Measurements from ENCODE around the gene PLCH1.

DNA sequence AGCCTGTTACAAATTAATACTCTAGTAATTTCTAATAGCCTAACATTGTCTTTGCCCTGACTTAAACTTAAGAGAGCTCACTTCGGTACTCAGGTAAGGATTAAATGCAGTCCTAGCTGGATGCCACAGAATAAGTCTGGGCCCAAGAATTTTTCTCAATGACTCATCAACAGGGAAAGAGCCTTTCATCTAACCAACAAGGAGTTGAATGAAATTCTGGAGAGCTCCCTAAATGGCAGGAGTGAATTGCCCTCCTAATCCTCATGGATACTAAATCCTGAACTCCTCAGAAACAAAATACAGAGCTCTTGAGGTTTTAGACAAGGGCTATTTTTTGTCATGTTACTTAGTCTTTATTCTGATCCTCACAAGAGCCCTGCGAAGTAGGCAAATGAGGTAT is 159.5 kb downstream of the PLCH1 start:
- TF ChIP-seq, protein P1, sequence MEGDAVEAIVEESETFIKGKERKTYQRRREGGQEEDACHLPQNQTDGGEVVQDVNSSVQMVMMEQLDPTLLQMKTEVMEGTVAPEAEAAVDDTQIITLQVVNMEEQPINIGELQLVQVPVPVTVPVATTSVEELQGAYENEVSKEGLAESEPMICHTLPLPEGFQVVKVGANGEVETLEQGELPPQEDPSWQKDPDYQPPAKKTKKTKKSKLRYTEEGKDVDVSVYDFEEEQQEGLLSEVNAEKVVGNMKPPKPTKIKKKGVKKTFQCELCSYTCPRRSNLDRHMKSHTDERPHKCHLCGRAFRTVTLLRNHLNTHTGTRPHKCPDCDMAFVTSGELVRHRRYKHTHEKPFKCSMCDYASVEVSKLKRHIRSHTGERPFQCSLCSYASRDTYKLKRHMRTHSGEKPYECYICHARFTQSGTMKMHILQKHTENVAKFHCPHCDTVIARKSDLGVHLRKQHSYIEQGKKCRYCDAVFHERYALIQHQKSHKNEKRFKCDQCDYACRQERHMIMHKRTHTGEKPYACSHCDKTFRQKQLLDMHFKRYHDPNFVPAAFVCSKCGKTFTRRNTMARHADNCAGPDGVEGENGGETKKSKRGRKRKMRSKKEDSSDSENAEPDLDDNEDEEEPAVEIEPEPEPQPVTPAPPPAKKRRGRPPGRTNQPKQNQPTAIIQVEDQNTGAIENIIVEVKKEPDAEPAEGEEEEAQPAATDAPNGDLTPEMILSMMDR (IDR thresholded peaks at IDR 0.05), result no peak
- TF ChIP-seq POLR2A (IDR thresholded peaks at IDR 0.05), result no peak
